C4-2B (cell line): ENCODE results near the gene TAF1A.

Experiments
- ZFX ChIP-seq: fragments of 450-650 bp; IDR thresholded peaks from 2 replicates; pipeline ENCODE4 v1.6.1; 2017
- TF ChIP-seq, protein P1 (sequence below): fragments of 450-650 bp; conservative IDR thresholded peaks from 2 replicates; pipeline ENCODE4 v1.5.1; 2017; ENCODE audit warnings: mild to moderate bottlenecking

DNA sequence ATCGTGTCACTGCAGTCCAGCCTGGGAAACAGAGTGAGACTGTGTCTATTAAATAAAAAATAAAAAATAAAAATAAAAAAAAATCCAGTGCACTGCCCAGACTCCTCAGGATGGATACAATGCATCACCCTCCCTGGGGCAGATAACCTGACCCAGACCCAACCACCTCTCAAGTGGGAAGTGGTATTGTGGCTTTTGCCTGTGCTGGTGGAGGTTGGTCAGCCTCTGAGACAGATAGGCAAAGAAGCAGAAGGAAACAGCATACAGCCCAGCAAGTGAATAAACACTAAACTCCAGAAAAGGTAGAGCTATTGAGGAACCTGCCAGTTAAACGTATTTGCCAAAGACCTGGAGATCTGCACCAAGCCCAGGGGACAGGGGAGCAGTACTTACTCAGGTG lies 63.8 kb downstream of the TAF1A start:
- TF ChIP-seq, protein P1, sequence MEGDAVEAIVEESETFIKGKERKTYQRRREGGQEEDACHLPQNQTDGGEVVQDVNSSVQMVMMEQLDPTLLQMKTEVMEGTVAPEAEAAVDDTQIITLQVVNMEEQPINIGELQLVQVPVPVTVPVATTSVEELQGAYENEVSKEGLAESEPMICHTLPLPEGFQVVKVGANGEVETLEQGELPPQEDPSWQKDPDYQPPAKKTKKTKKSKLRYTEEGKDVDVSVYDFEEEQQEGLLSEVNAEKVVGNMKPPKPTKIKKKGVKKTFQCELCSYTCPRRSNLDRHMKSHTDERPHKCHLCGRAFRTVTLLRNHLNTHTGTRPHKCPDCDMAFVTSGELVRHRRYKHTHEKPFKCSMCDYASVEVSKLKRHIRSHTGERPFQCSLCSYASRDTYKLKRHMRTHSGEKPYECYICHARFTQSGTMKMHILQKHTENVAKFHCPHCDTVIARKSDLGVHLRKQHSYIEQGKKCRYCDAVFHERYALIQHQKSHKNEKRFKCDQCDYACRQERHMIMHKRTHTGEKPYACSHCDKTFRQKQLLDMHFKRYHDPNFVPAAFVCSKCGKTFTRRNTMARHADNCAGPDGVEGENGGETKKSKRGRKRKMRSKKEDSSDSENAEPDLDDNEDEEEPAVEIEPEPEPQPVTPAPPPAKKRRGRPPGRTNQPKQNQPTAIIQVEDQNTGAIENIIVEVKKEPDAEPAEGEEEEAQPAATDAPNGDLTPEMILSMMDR = no peak
- TF ChIP-seq ZFX = no peak
